Measurements from ENCODE around the gene PPP3CA. TPM values are rescaled to one million over a fixed set of nuclear protein-coding genes. Genes with fewer than 3 reads are reported as not detected.

Gene PPP3CA
- total and polyA plus RNA-seq, 2 donors from 2014 or later = 6.9 to 31.5 TPM

GRCh38 chr4:101119141-101119540 is 228.2 kb downstream of the PPP3CA start:
- TF ChIP-seq CTCF (IDR thresholded peaks at IDR 0.05; ENCODE audit: borderline replicate concordance, extremely low read depth, insufficient read depth) = no peak
- DNase-seq = no peak
- intact Hi-C loops (cut with DNase I) = no loop called here
- Histone ChIP-seq H3K4me3 (ENCODE audit: low read length in 3 of 3) (no peak overlapping the region), H3K4me1 (ENCODE audit: control insufficient read depth in 2 of 3, insufficient read depth in 2 of 3, low read depth in 1 of 3, low read length in 3 of 3) (no peaks in the 10 kb centered on the region), H3K9me3 (ENCODE audit: control insufficient read depth in 2 of 3, insufficient read depth in 1 of 3, low read length in 3 of 3) (no peaks in the 10 kb centered on the region), H3K27me3 (ENCODE audit: control insufficient read depth, insufficient read depth, low read length) (no peaks in the 10 kb centered on the region), H3K27ac (ENCODE audit: low read depth in 2 of 2, low read length in 2 of 2) (no peak overlapping the region), H3K36me3 (ENCODE audit: control insufficient read depth in 2 of 3, insufficient read depth in 3 of 3, low read length in 3 of 3) (no peaks in the 10 kb centered on the region), H3K9ac (ENCODE audit: low read length in 3 of 3) (no peak overlapping the region)
- FAIRE-seq = no peak

- TF ChIP-seq CTCF (IDR thresholded peaks at IDR 0.05; ENCODE audit: borderline replicate concordance, extremely low read depth, insufficient read depth) = no peak
- DNase-seq (no peak), FAIRE-seq (no peak)
- H3K9ac ChIP-seq (ENCODE audit: low read length in 3 of 3) = no peak overlapping the region
- H3K4me1 ChIP-seq (ENCODE audit: control insufficient read depth in 2 of 3, insufficient read depth in 2 of 3, low read depth in 1 of 3, low read length in 3 of 3) = no peaks in the 10 kb centered on the region
- intact Hi-C loops (cut with DNase I) = no loop called here
- H3K27me3 ChIP-seq (ENCODE audit: control insufficient read depth, insufficient read depth, low read length) = no peaks in the 10 kb centered on the region
- no peaks in the 10 kb centered on the region for H3K36me3 ChIP-seq (ENCODE audit: control insufficient read depth in 2 of 3, insufficient read depth in 3 of 3, low read length in 3 of 3)
- H3K27ac ChIP-seq (ENCODE audit: low read depth in 2 of 2, low read length in 2 of 2) = no peak overlapping the region
- H3K4me3 ChIP-seq (ENCODE audit: low read length in 3 of 3) = no peak overlapping the region
- no peaks in the 10 kb centered on the region for H3K9me3 ChIP-seq (ENCODE audit: control insufficient read depth in 2 of 3, insufficient read depth in 1 of 3, low read length in 3 of 3)
Measured at GRCh38 chr4:101118617-101119016, 228.7 kb downstream of the PPP3CA start.

GRCh38 chr4:101115887-101116286 is 231.4 kb downstream of the PPP3CA start:
- FAIRE-seq (no peak), DNase-seq (no peak)
- H3K36me3 ChIP-seq (ENCODE audit: control insufficient read depth in 2 of 3, insufficient read depth in 3 of 3, low read length in 3 of 3) = no peaks in the 10 kb centered on the region
- H3K4me1 ChIP-seq (ENCODE audit: control insufficient read depth in 2 of 3, insufficient read depth in 2 of 3, low read depth in 1 of 3, low read length in 3 of 3) = no peaks in the 10 kb centered on the region
- intact Hi-C loops (cut with DNase I) = no loop called here
- H3K9ac ChIP-seq (ENCODE audit: low read length in 3 of 3) = no peak overlapping the region
- no peak overlapping the region for H3K4me3 ChIP-seq (ENCODE audit: low read length in 3 of 3)
- no peaks in the 10 kb centered on the region for H3K9me3 ChIP-seq (ENCODE audit: control insufficient read depth in 2 of 3, insufficient read depth in 1 of 3, low read length in 3 of 3)
- H3K27ac ChIP-seq (ENCODE audit: low read depth in 2 of 2, low read length in 2 of 2) = no peak overlapping the region
- TF ChIP-seq CTCF (IDR thresholded peaks at IDR 0.05; ENCODE audit: borderline replicate concordance, extremely low read depth, insufficient read depth) = no peak
- no peaks in the 10 kb centered on the region for H3K27me3 ChIP-seq (ENCODE audit: control insufficient read depth, insufficient read depth, low read length)

- Histone ChIP-seq H3K36me3 (ENCODE audit: control insufficient read depth in 2 of 3, insufficient read depth in 3 of 3, low read length in 3 of 3) (no peaks in the 10 kb centered on the region), H3K9me3 (ENCODE audit: control insufficient read depth in 2 of 3, insufficient read depth in 1 of 3, low read length in 3 of 3) (no peaks in the 10 kb centered on the region), H3K4me3 (ENCODE audit: low read length in 3 of 3) (no peak overlapping the region), H3K27ac (ENCODE audit: low read depth in 2 of 2, low read length in 2 of 2) (no peak overlapping the region), H3K4me1 (ENCODE audit: control insufficient read depth in 2 of 3, insufficient read depth in 2 of 3, low read depth in 1 of 3, low read length in 3 of 3) (no peaks in the 10 kb centered on the region), H3K9ac (ENCODE audit: low read length in 3 of 3) (no peak overlapping the region), H3K27me3 (ENCODE audit: control insufficient read depth, insufficient read depth, low read length) (no peaks in the 10 kb centered on the region)
- no peak for FAIRE-seq
- intact Hi-C loops (cut with DNase I) = no loop called here
- no peak for DNase-seq
- TF ChIP-seq CTCF (IDR thresholded peaks at IDR 0.05; ENCODE audit: borderline replicate concordance, extremely low read depth, insufficient read depth) = no peak
Measured at GRCh38 chr4:101114936-101115372, 232.4 kb downstream of the PPP3CA start.
